ENCODE data around the gene NPHP4.

NPHP4 gene

GRCh38 chr1:5992026-5992813 is at the start of gene NPHP4:
Gene NPHP4 (minus strand): TSS chr1:5992425. CDS start chr1:5986289, 6,136 bp downstream.
- peak within 1 kb of the TSS; percentile 85 for H3K27ac ChIP-seq (ENCODE audit: low read depth, low read length)
- H3K9ac ChIP-seq (ENCODE audit: low read length): peak within 1 kb of the TSS; percentile 24
- H3K27me3 ChIP-seq (ENCODE audit: control insufficient read depth, insufficient read depth, low read length): peaks cover 5% of the 10 kb centered on the region
- peaks cover 5% of the 10 kb centered on the region for H3K4me1 ChIP-seq (ENCODE audit: control insufficient read depth, insufficient read depth, low read length)
- no peaks in the 10 kb centered on the region for H3K36me3 ChIP-seq (ENCODE audit: control insufficient read depth, insufficient read depth, low read length)
- peak within 1 kb of the TSS; percentile 79 for H3K4me3 ChIP-seq (ENCODE audit: low read length)

DNA sequence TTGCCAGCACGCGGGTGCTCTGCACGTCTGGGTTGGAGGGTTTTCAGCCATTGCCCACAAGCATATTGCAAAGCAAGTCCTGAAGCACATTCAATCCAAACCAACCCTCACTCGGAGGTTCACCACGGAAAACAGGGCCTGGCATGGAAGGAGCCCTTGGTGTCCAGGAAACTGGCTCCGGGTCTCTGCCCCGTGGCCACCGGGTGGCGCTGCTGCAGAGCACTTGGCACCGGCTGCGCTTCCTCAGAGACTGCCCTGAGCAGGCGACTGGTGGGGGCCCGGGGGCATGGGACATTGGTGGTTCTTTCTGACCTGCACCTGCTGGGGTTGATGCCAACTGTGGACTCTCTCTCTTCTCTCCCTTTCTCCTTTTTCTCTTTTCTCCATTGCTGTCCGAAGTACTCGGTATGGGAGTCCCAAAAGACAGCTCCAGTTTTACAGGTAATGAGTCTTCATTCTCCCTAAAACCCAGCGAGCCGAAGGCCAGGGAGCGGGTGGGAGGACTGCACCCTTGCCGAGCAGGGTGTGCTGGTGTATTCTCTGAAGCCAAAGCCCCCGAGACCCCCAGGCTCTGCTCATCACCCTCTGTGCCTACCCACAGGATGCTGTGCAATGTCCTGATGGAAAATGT is 49.3 kb upstream of the NPHP4 start:
- Histone ChIP-seq H3K4me1 (ENCODE audit: control insufficient read depth, insufficient read depth, low read length) (no peaks in the 10 kb centered on the region), H3K36me3 (ENCODE audit: control insufficient read depth, insufficient read depth, low read length) (no peaks in the 10 kb centered on the region), H3K9ac (ENCODE audit: low read length) (no peak overlapping the region), H3K4me3 (ENCODE audit: low read length) (no peak overlapping the region), H3K27ac (ENCODE audit: low read depth, low read length) (no peak overlapping the region), H3K27me3 (ENCODE audit: control insufficient read depth, insufficient read depth, low read length) (no peaks in the 10 kb centered on the region)

DNA sequence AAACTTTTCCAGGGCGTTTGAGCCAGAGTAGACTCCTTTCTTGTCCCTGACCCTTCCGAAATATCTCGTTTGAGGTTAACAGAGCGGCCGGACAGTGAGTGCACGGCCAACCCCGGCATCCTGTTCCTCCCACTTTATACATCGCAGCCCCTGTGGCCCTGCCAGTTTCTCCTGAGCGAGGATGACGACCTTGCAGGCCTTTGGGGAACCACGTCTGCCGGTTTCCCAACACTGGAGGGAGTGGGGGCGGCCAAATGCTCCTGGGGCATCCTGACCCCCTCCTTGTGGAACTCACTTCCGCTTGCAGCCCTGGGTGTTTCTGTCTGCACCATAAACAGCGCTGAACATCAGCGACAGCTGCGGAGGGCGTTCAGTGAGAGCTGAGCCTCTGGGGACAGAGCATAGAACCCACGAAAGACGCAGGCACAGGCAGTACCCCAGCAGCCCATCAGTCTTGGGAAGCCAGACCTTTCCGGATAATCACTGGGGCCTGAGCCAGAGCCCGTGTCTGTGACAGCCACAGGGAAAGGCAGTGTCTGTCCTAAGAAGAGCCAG is 48.7 kb upstream of the NPHP4 start:
- Histone ChIP-seq H3K4me3 (ENCODE audit: low read length) (no peak overlapping the region), H3K27ac (ENCODE audit: low read depth, low read length) (no peak overlapping the region), H3K36me3 (ENCODE audit: control insufficient read depth, insufficient read depth, low read length) (no peaks in the 10 kb centered on the region), H3K4me1 (ENCODE audit: control insufficient read depth, insufficient read depth, low read length) (no peaks in the 10 kb centered on the region), H3K9ac (ENCODE audit: low read length) (no peak overlapping the region), H3K27me3 (ENCODE audit: control insufficient read depth, insufficient read depth, low read length) (no peaks in the 10 kb centered on the region)

DNA sequence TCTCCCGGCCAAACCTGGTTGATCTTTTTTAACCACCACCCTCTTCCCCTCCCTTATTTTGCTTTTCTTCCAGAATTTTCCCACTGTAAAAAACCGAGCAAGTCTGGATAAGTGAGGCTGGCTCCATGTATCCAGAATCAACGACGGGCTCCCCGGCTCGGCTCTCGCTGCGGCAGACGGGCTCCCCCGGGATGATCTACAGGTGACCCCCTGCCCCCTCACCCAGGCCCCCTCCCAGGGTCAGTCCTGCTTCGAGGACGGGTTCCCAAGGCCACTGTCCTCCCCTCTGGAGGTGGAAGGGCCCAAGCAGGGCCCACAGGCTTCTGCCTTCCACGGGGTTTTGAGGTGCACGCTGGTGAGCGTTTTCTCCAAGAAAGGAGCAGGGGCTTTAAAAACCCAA is 48.2 kb upstream of the NPHP4 start:
- H3K27ac ChIP-seq (ENCODE audit: low read depth, low read length): no peak overlapping the region

DNA sequence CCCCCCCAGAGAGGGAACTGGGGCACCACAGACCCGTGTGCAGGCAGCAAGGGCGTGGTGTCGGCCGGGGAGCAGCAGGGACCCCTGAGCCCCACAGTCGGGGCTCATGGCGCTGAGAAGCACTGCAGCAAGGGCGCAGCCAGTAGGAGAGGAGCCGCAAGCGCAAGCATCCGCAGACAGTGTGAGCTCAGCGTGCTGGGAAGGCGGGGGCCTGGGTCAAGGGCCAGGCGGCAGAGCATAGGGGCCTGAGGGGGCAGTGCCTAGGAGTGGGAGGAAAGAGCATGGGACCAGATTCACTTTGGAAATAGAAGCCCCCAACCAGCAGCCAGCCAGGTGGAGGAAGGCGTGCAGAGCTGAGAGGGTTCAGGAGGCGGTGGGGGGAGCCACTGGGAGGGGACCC is 46.8 kb upstream of the NPHP4 start:
- Histone ChIP-seq H3K27ac (ENCODE audit: low read depth, low read length) (no peak overlapping the region), H3K27me3 (ENCODE audit: control insufficient read depth, insufficient read depth, low read length) (no peaks in the 10 kb centered on the region), H3K4me1 (ENCODE audit: control insufficient read depth, insufficient read depth, low read length) (no peaks in the 10 kb centered on the region), H3K9ac (ENCODE audit: low read length) (no peak overlapping the region), H3K4me3 (ENCODE audit: low read length) (no peak overlapping the region), H3K36me3 (ENCODE audit: control insufficient read depth, insufficient read depth, low read length) (no peaks in the 10 kb centered on the region)

More for the DNA sequence above, 48.2 kb upstream of the NPHP4 start:
- Histone ChIP-seq H3K27me3 (ENCODE audit: control insufficient read depth, insufficient read depth, low read length) (no peaks in the 10 kb centered on the region), H3K36me3 (ENCODE audit: control insufficient read depth, insufficient read depth, low read length) (no peaks in the 10 kb centered on the region), H3K9ac (ENCODE audit: low read length) (no peak overlapping the region), H3K4me3 (ENCODE audit: low read length) (no peak overlapping the region), H3K4me1 (ENCODE audit: control insufficient read depth, insufficient read depth, low read length) (no peaks in the 10 kb centered on the region)

- Histone ChIP-seq H3K27me3 (ENCODE audit: control insufficient read depth, insufficient read depth, low read length) (no peaks in the 10 kb centered on the region), H3K4me1 (ENCODE audit: control insufficient read depth, insufficient read depth, low read length) (no peaks in the 10 kb centered on the region), H3K27ac (ENCODE audit: low read depth, low read length) (no peak overlapping the region), H3K36me3 (ENCODE audit: control insufficient read depth, insufficient read depth, low read length) (no peaks in the 10 kb centered on the region), H3K9ac (ENCODE audit: low read length) (no peak overlapping the region), H3K4me3 (ENCODE audit: low read length) (no peak overlapping the region)
Observed at GRCh38 chr1:6038603-6039002, 46.4 kb upstream of the NPHP4 start.

DNA sequence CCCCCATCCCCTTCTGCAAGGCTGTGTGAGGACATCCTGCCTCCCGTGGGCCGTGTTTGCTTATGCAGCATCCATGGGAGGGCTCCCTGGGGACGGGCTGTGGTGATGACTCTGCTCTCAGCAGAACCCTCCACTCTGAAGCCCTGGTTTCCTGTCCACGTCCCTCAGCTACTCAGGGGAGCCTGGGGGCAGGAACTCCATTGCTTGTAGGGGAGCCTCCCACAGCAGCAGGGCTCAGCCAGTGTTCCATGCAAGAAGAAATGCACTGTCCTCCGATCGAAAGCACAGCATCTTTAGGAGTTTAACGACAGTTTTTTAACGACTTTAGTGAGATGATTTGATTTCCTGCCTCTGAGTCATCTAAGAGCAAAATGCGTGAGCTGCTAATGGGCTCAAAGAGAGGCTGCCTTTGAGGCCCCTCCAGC is 45.1 kb upstream of the NPHP4 start:
- Histone ChIP-seq H3K36me3 (ENCODE audit: control insufficient read depth, insufficient read depth, low read length) (no peaks in the 10 kb centered on the region), H3K4me3 (ENCODE audit: low read length) (no peak overlapping the region), H3K27ac (ENCODE audit: low read depth, low read length) (no peak overlapping the region), H3K4me1 (ENCODE audit: control insufficient read depth, insufficient read depth, low read length) (no peaks in the 10 kb centered on the region), H3K27me3 (ENCODE audit: control insufficient read depth, insufficient read depth, low read length) (no peaks in the 10 kb centered on the region), H3K9ac (ENCODE audit: low read length) (no peak overlapping the region)

DNA sequence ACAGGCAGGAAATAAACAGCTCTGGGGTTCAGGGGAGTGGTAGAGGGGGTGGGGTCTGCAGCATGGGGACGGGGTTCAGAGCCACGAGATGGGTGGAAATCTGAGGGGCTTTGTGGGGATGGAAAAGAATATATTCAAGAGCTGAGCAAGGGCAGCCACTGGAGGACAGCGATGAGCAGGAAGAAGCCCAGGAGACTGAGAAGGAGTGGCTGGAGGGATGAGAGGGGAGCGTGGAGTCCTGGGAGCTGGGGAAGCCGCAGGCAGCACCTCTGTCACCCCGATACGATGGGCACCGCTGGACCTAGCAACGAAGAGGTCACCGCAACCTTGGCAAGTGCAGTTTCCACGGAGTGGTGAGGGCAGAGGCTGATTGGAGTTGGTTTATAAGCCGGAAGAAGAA is 43.5 kb upstream of the NPHP4 start:
- no peak overlapping the region for H3K9ac ChIP-seq (ENCODE audit: low read length)
- no peaks in the 10 kb centered on the region for H3K27me3 ChIP-seq (ENCODE audit: control insufficient read depth, insufficient read depth, low read length)
- H3K4me3 ChIP-seq (ENCODE audit: low read length): no peak overlapping the region
- no peaks in the 10 kb centered on the region for H3K36me3 ChIP-seq (ENCODE audit: control insufficient read depth, insufficient read depth, low read length)
- no peak overlapping the region for H3K27ac ChIP-seq (ENCODE audit: low read depth, low read length)
- H3K4me1 ChIP-seq (ENCODE audit: control insufficient read depth, insufficient read depth, low read length): no peaks in the 10 kb centered on the region

GRCh38 chr1:6035303-6035702 is 43.1 kb upstream of the NPHP4 start:
- H3K27me3 ChIP-seq (ENCODE audit: control insufficient read depth, insufficient read depth, low read length): no peaks in the 10 kb centered on the region
- no peak overlapping the region for H3K9ac ChIP-seq (ENCODE audit: low read length)
- no peak overlapping the region for H3K27ac ChIP-seq (ENCODE audit: low read depth, low read length)
- H3K36me3 ChIP-seq (ENCODE audit: control insufficient read depth, insufficient read depth, low read length): no peaks in the 10 kb centered on the region
- H3K4me3 ChIP-seq (ENCODE audit: low read length): no peak overlapping the region
- no peaks in the 10 kb centered on the region for H3K4me1 ChIP-seq (ENCODE audit: control insufficient read depth, insufficient read depth, low read length)

DNA sequence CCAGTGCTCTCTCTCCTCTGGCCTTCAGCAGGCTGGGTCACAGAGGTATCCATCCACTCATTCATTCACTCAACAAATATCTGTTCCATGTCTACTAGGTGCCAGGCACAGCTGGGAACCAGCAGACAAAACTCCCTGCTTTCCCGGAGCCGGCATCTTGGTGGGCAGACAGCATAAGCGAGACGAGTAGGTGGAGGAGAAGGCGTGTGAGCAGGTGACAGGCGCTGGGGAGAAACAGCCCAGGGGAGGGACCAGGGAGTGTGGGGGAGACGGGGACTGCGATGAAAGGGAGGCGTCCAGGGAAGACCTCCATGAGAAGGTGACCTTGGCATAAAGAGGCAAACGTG is 42.5 kb upstream of the NPHP4 start:
- no peak overlapping the region for H3K9ac ChIP-seq (ENCODE audit: low read length)

DNA sequence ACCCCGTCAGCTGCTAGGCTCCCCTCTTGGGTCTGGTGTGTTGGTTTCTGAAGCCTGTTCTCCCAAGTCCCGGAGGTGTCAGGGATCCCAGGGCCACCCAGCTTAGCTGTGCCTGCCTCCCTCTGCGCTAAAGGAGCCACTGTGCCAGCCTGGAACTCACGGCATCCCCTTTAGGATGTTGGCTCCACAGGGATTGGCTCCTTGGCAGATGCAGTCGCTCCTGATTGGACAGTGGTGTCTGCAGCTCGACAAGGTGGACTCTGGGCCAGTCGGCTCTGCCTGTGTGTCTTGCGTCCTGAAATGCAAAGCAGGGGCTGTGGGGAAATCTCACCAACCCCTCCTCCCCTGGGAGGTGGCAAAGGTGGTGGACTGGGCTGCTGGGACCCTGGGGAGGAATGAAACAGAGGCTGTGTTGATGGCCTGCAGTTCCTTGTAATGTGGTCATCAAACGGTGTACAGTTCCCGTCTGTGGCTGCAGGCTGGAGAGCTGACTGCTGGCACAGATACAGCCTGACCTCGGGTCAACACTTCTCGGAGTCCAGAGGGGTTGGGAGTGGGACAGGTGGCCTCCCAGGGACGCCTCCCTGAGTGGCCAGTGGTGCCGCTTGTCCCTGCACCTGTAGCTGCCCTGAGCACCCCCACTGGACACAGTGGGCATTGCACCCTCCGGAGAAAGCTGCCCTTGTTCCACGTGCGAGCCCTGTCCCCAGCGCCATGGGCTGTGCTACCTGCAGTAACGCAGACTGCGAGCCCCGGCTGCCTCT is 41.9 kb upstream of the NPHP4 start:
- Histone ChIP-seq H3K4me3 (ENCODE audit: low read length) (no peak overlapping the region), H3K9ac (ENCODE audit: low read length) (no peak overlapping the region), H3K36me3 (ENCODE audit: control insufficient read depth, insufficient read depth, low read length) (no peaks in the 10 kb centered on the region)

More for the DNA sequence above, 42.5 kb upstream of the NPHP4 start:
- no peaks in the 10 kb centered on the region for H3K4me1 ChIP-seq (ENCODE audit: control insufficient read depth, insufficient read depth, low read length)
- no peak overlapping the region for H3K4me3 ChIP-seq (ENCODE audit: low read length)
- H3K27ac ChIP-seq (ENCODE audit: low read depth, low read length): no peak overlapping the region
- H3K27me3 ChIP-seq (ENCODE audit: control insufficient read depth, insufficient read depth, low read length): no peaks in the 10 kb centered on the region
- no peaks in the 10 kb centered on the region for H3K36me3 ChIP-seq (ENCODE audit: control insufficient read depth, insufficient read depth, low read length)

GRCh38 chr1:6033124-6033523 is 40.9 kb upstream of the NPHP4 start:
- Histone ChIP-seq H3K27me3 (ENCODE audit: control insufficient read depth, insufficient read depth, low read length) (no peaks in the 10 kb centered on the region), H3K27ac (ENCODE audit: low read depth, low read length) (no peak overlapping the region), H3K4me3 (ENCODE audit: low read length) (no peak overlapping the region), H3K4me1 (ENCODE audit: control insufficient read depth, insufficient read depth, low read length) (no peaks in the 10 kb centered on the region), H3K36me3 (ENCODE audit: control insufficient read depth, insufficient read depth, low read length) (no peaks in the 10 kb centered on the region), H3K9ac (ENCODE audit: low read length) (no peak overlapping the region)

More for the DNA sequence above, 41.9 kb upstream of the NPHP4 start:
- Histone ChIP-seq H3K27ac (ENCODE audit: low read depth, low read length) (no peak overlapping the region), H3K27me3 (ENCODE audit: control insufficient read depth, insufficient read depth, low read length) (no peaks in the 10 kb centered on the region), H3K4me1 (ENCODE audit: control insufficient read depth, insufficient read depth, low read length) (no peaks in the 10 kb centered on the region)

Measured in rectal smooth muscle tissue (tissue), 1 donor.